ENCODE results near the gene IFT43. TPM values are rescaled to one million over a fixed set of nuclear protein-coding genes. Genes with fewer than 3 reads are reported as not detected.

Gene IFT43
- total and polyA plus RNA-seq, 5 experiments from 2014 or later: 13.6 to 27.1 (median 15.6) TPM

- no peaks in the 10 kb centered on the region for H3K27me3 Mint-ChIP-seq
- ATAC-seq: no peak
- POLR2A ChIA-PET: no interaction called here
- no peak overlapping the region for H3K4me3 Mint-ChIP-seq
- H3K36me3 Mint-ChIP-seq: peaks cover 5 to 27% (median 13%) of the 10 kb centered on the region in 3 donors
- DNase-seq: no peak
- H3K9me3 Mint-ChIP-seq: no peaks in the 10 kb centered on the region
- H3K27ac Mint-ChIP-seq: no peak overlapping the region
- H3K4me1 Mint-ChIP-seq: peaks cover 0 to 7% (median 0%) of the 10 kb centered on the region in 4 donors
Observed at GRCh38 chr14:75970989-75971388, 14.6 kb upstream of the IFT43 start.

DNA sequence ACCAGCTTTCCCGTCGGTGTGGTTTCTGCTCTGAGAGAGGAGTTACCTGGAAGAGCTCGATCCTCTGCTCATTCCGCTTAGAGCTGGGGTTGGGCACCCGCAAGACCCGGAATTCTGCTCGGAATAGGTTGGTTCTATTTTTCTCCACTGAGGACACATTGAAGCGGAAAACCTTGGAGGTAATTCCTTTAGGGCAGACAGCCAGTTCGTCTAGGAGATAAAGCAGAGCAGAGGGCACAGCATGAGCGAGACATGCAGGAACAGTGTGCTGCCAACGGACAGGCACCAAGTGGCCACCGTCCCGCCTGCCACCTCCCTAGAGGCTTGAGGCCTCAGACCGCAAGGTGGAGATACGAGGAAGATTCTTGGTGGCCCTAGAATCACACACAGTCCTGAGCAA lies 14.1 kb upstream of the IFT43 start:
- ATAC-seq (no peak), DNase-seq (no peak)
- Mint-ChIP-seq H3K27me3 (no peaks in the 10 kb centered on the region), H3K4me1 (peaks cover 0 to 7% (median 0%) of the 10 kb centered on the region in 4 donors), H3K27ac (no peak overlapping the region), H3K9me3 (no peaks in the 10 kb centered on the region), H3K36me3 (peaks cover under 1 to 22% (median 12%) of the 10 kb centered on the region in 3 donors), H3K4me3 (no peak overlapping the region)
- POLR2A ChIA-PET: no interaction called here

DNA sequence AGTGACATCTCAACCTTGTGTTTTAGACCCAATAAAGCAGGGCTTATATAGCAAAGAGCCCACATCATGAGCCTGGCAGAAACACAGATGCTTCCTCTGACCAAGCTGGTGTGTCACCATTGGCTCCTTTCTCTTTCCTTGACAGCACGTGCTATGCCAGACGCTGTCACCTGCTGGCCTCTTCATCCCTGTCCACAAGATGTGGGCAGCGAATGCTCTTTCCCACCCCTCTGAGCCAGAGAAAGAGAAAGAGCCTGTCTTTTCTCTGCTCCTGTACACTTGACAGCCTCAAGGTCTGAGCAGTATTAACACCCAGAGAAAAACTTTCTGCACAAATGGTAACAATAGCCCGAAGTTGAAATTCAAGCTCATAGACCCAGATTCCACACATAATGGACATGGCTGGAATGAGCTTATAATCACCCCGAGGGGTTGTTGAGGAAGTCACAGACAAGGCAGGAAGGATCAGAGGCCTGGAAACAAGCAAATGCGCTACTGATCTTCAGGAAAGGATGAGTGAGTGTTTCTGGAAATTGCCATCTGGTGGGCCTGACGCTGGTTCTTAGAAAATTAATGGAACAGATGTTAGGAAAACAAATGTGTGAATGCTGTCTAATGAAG lies 12.7 kb upstream of the IFT43 start:
- H3K9me3 Mint-ChIP-seq: no peaks in the 10 kb centered on the region
- no peaks in the 10 kb centered on the region for H3K27me3 Mint-ChIP-seq
- DNase-seq: no peak
- peaks cover 0 to 17% (median 7%) of the 10 kb centered on the region in 3 donors for H3K36me3 Mint-ChIP-seq
- POLR2A ChIA-PET: no interaction called here
- peaks cover 1 to 7% (median 4%) of the 10 kb centered on the region in 4 donors for H3K4me1 Mint-ChIP-seq
- H3K4me3 Mint-ChIP-seq: no peak overlapping the region
- H3K27ac Mint-ChIP-seq: no peak overlapping the region
- ATAC-seq: no peak

GRCh38 chr14:75976826-75977581 lies 8.6 kb upstream of the IFT43 start:
- POLR2A ChIA-PET: interaction anchor here (1.2 kb wide), 1 partner anchor 9 kb away, joined by 3 read pairs; the partner anchor contains the start of gene IFT43
- no peak for ATAC-seq
- no peaks in the 10 kb centered on the region for H3K9me3 Mint-ChIP-seq
- no peak overlapping the region for H3K4me3 Mint-ChIP-seq
- H3K27ac Mint-ChIP-seq: peak overlapping the region in 1 of 10 donors; percentile 27
- peaks cover 23 to 44% (median 40%) of the 10 kb centered on the region in 4 donors for H3K4me1 Mint-ChIP-seq
- H3K27me3 Mint-ChIP-seq: no peaks in the 10 kb centered on the region
- DNase-seq: no peak
- peaks cover 0 to 2% (median 0%) of the 10 kb centered on the region in 3 donors for H3K36me3 Mint-ChIP-seq

DNA sequence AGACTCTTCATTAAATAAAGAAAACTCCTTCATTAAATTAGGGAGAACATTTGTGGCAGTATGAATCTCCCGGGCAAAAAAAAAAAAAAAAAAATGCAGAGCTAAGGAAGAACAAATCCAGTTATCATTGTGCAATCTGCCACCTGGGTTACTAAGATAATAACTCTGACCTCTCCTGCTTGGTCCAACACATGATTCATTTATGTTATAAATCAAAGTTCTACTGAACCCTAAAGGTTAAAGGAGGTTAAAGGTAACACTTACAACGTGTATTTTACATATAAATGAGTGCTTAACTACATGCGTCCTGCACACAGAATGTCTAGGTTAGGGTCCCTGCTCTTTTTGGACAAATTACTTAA lies 8.0 kb upstream of the IFT43 start:
- H3K27me3 Mint-ChIP-seq: no peaks in the 10 kb centered on the region
- ATAC-seq (no peak), DNase-seq (no peak)
- POLR2A ChIA-PET: no interaction called here
- H3K9me3 Mint-ChIP-seq: no peaks in the 10 kb centered on the region
- H3K4me3 Mint-ChIP-seq: no peak overlapping the region
- peaks cover 19 to 44% (median 41%) of the 10 kb centered on the region in 4 donors for H3K4me1 Mint-ChIP-seq
- peaks cover 0 to 2% (median 0%) of the 10 kb centered on the region in 3 donors for H3K36me3 Mint-ChIP-seq
- H3K27ac Mint-ChIP-seq: peak overlapping the region in 1 of 10 donors; percentile 74

- Mint-ChIP-seq H3K4me1 (peaks cover 19 to 47% (median 42%) of the 10 kb centered on the region in 4 donors), H3K27me3 (no peaks in the 10 kb centered on the region), H3K36me3 (peaks cover 0 to 2% (median 0%) of the 10 kb centered on the region in 3 donors), H3K27ac (peak overlapping the region in 9 of 10 donors; percentile 72 to 94 (median 90)), H3K4me3 (peak overlapping the region in 6 of 10 donors; percentile 27 to 70 (median 54)), H3K9me3 (no peaks in the 10 kb centered on the region)
- POLR2A ChIA-PET: no interaction called here
- DNase-seq (peak in 5 of 10 donors; percentile 21 to 48 (median 36)), ATAC-seq (peak in 1 of 2 donors; percentile 46)
Observed at GRCh38 chr14:75978249-75978731, 7.3 kb upstream of the IFT43 start.

GRCh38 chr14:75979071-75979571 lies 6.4 kb upstream of the IFT43 start:
- Mint-ChIP-seq H3K9me3 (no peaks in the 10 kb centered on the region), H3K27ac (peak overlapping the region in 6 of 10 donors; percentile 39 to 68 (median 60)), H3K4me1 (peaks cover 19 to 47% (median 42%) of the 10 kb centered on the region in 4 donors), H3K36me3 (peaks cover 0 to 2% (median 0%) of the 10 kb centered on the region in 3 donors), H3K4me3 (peak overlapping the region in 6 of 10 donors; percentile 15 to 66 (median 48)), H3K27me3 (no peaks in the 10 kb centered on the region)
- no peak for ATAC-seq
- DNase-seq: peak in 4 of 10 donors; percentile 12 to 19 (median 14)
- POLR2A ChIA-PET: no interaction called here

DNA sequence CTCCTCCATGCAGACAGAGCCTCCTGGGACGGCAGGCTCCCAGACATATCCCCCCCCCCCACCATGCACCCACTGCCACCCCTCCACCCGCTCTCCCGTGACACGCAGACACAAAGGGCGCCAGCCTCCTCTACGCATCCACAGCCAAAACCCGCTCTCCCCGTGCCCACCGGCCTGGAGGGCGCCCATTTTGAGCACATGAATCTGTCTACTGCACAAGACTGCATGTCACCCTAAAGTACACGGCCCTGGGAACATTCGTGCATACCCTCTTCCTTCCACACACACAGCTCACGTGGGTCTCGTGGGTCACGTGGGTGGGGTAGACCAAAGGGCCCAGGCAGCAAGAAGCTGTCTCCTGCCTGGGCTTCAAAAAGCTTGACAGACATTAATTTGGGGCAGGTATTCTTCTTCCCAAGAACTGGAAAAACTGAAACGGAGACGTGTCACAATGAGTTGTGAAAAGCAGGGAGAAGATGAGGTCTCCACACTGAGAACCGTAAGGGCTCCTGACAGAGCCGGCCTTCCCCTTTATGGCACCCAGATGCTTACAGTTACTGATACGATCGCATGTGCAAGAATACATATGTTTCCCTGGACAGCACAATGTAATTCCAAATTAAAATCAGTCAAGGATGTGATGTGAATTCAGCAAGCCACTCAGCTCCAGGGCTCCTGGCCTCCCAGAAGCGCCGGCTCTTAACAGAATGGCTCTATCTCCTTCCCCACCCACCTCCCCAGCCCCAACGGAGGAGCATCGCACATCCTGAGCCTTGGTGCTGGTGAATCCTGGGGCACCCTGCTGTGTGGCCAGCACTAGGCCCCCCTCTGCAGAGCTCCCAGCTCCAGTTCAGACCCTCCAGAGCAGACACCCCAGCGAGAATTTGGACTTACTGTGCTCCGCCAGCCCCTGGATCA lies 5.7 kb upstream of the IFT43 start:
- Mint-ChIP-seq H3K27ac (peak overlapping the region in 7 of 10 donors; percentile 35 to 92 (median 62)), H3K27me3 (no peaks in the 10 kb centered on the region), H3K9me3 (no peaks in the 10 kb centered on the region), H3K36me3 (peaks cover 0 to 2% (median 0%) of the 10 kb centered on the region in 3 donors), H3K4me3 (peak overlapping the region in 6 of 10 donors; percentile 15 to 86 (median 66)), H3K4me1 (peaks cover 19 to 48% (median 42%) of the 10 kb centered on the region in 4 donors)
- no peak for ATAC-seq
- POLR2A ChIA-PET: interaction anchor here (1.2 kb wide), 1 partner anchor 74 kb away, joined by 6 read pairs; no protein-coding TSS in a partner anchor
- DNase-seq: no peak

- Mint-ChIP-seq H3K4me3 (peak overlapping the region; percentile 64 to 91 (median 86)), H3K4me1 (peaks cover 19 to 57% (median 47%) of the 10 kb centered on the region in 4 donors), H3K27ac (peak overlapping the region in 8 of 10 donors; percentile 67 to 97 (median 93)), H3K36me3 (no peaks in the 10 kb centered on the region), H3K27me3 (no peaks in the 10 kb centered on the region), H3K9me3 (no peaks in the 10 kb centered on the region)
- ATAC-seq: no peak
- DNase-seq: no peak
- POLR2A ChIA-PET: interaction anchor here (0.9 to 1.2 kb wide), 2 partner anchors 75 to 273 kb away, joined by 3 to 6 read pairs; no protein-coding TSS in a partner anchor
Observed at GRCh38 chr14:75980856-75981255, 4.7 kb upstream of the IFT43 start.

GRCh38 chr14:75981426-75982265 lies 3.9 kb upstream of the IFT43 start, which contains the start of gene TGFB3:
TGFB3 (minus strand) TSS chr14:75981995; CDS start chr14:75980893, 1,102 bp downstream.
- peaks cover 24 to 65% (median 54%) of the 10 kb centered on the region in 4 donors for H3K4me1 Mint-ChIP-seq
- no peaks in the 10 kb centered on the region for H3K9me3 Mint-ChIP-seq
- POLR2A ChIA-PET: interaction anchor here (0.9 to 1.3 kb wide), 6 partner anchors 75 to 404 kb away, joined by 3 to 6 read pairs (median 3); partner anchors contain the start of genes ERG28 and TTLL5
- H3K4me3 Mint-ChIP-seq: peak within 1 kb of the TSS; percentile 75 to 95 (median 88)
- ATAC-seq (peak; percentile 51 to 56), DNase-seq (peak; percentile 17 to 84 (median 60))
- no peaks in the 10 kb centered on the region for H3K36me3 Mint-ChIP-seq
- H3K27me3 Mint-ChIP-seq: no peaks in the 10 kb centered on the region
- H3K27ac Mint-ChIP-seq: peak within 1 kb of the TSS; percentile 89 to 97 (median 93)

Measured in naive thymus-derived CD8-positive, alpha-beta T cell (primary cell).